Testis (tissue), 2 donors: Measurements from ENCODE around the gene NRXN3.

Experiments
- CTCF ChIP-seq, 3 experiments: fragments of 450-650 bp in 2 of 3; fragments of 200-600 bp in 1 of 3; sonication (generic) in 1 of 3; IDR thresholded peaks; one replicate each; pipeline ENCODE4 v1.5.1; 2016 to 2019; ENCODE audit warnings: antibody characterized with exemption in 3 of 3, mild to moderate bottlenecking in 2 of 3, moderate library complexity in 1 of 3
- POLR2A ChIP-seq: fragments of 450-650 bp; IDR thresholded peaks from one replicate; pipeline ENCODE4 v1.6.1; 2017; ENCODE audit warnings: antibody characterized with exemption, mild to moderate bottlenecking, moderate library complexity

GRCh38 chr14:79118291-79118690, 948.1 kb downstream of the NRXN3 start:
- TF ChIP-seq CTCF (IDR thresholded peaks at IDR 0.05): no peak
- TF ChIP-seq POLR2A: no peak
